Parietal lobe (tissue), 2 donors: ENCODE results near the gene B3GNT5. TPM values are rescaled to one million over a fixed set of nuclear protein-coding genes. Genes with fewer than 3 reads are reported as not detected.

ENCODE experiments used
- small RNA-seq: library from RNA; depleted of rRNA; stranded (forward); fragments of <200 nt; gene quantifications from one replicate; pipeline ENCODE3, GENCODE V24; 2014; ENCODE audit warnings: low replicate concordance
- total RNA-seq: library from RNA; depleted of rRNA; stranded (reverse); fragments of >200 nt; gene quantifications from one replicate; pipeline ENCODE4 v1.2.3, GENCODE V29; 2014

Gene B3GNT5
- 16.6 TPM for total RNA-seq

GRCh38 chr3:183252973-183253527 is at the start of gene B3GNT5:
TSS of gene B3GNT5 (plus strand) at chr3:183253253. CDS start at chr3:183269799, 16,546 bp downstream.

Small RNAs within 50 kb of the gene (small RNA-seq; reads per million reads assigned to genes)
- not detected for gene RNA5SP151

Other genes starting within 250 kb of the B3GNT5 start
- 43.5 TPM for gene MCCC1, start 153.8 kb upstream of the B3GNT5 start, total RNA-seq
- not detected for gene LAMP3, start 90.5 kb upstream of the B3GNT5 start, total RNA-seq
- gene MCF2L2, start 175.4 kb downstream of the B3GNT5 start, total RNA-seq = 57.3 TPM